ENCODE data around the gene LRRC56.

DNA sequence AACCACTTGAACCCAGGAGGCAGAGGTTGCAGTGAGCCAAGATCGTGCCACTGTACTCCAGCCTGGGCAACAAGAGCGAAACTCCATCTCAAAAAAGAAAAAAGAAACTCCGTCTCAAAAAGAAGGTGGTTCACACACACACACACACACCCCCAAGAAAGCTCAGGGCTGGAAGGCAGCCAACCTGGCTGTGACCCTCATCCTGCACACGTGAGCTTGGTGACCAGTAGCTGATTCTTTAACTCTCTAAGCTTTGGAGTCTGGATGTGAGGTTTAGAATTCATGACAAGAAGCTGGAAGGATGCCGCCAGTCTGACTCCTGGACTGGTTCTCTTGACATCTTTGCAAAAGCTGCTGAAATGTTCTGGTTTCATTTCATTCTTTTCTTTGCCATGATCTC lies 28.4 kb upstream of the LRRC56 start:
- no peak for TF ChIP-seq ZNF441 (CRISPR knock-in tag; IDR thresholded peaks at IDR 0.05; ENCODE audit: borderline replicate concordance)
- TF ChIP-seq GABPB1 (CRISPR knock-in tag; IDR thresholded peaks at IDR 0.05): no peak
- no peak for TF ChIP-seq KDM5B (CRISPR knock-in tag; IDR thresholded peaks at IDR 0.05; ENCODE audit: borderline replicate concordance)
- TF ChIP-seq PHF8 (CRISPR knock-in tag; IDR thresholded peaks at IDR 0.05): no peak
- no peak for TF ChIP-seq ZNF138 (CRISPR knock-in tag; IDR thresholded peaks at IDR 0.05; ENCODE audit: low read depth)
- no peak for TF ChIP-seq POLR2A (IDR thresholded peaks at IDR 0.05; ENCODE audit: insufficient read depth in 1 of 2, low read depth in 2 of 2, low read length in 2 of 2)
